Stimulated activated CD4-positive, alpha-beta T cell treated with anti-CD3 and anti-CD28 coated beads, TNF-alpha, amount 100 ng/mL, for 4 hours (primary cell): Measurements from ENCODE around the gene GNAI2.
"Not testable (repeated sequence)": the region's sequence is repeated elsewhere in the genome, so short reads cannot be mapped to it uniquely, and the experiment has no call there.

Source experiments
- DNase-seq, 3 experiments: peaks; one replicate each; pipeline ENCODE4 v3.0.0-alpha.2; 2020; ENCODE audit warnings: low read depth in 3 of 3

Gene GNAI2

GRCh38 chr3:50264383-50264963, 28.5 kb downstream of the GNAI2 start:
- no peak for DNase-seq

GRCh38 chr3:50264964-50265485, 29.0 kb downstream of the GNAI2 start:
- DNase-seq, result no peak

- DNase-seq, result no peak
Observed at GRCh38 chr3:50265571-50265970, 29.6 kb downstream of the GNAI2 start.

- no peak for DNase-seq
Observed at GRCh38 chr3:50266017-50266416, 30.0 kb downstream of the GNAI2 start.

GRCh38 chr3:50266836-50267235, 30.8 kb downstream of the GNAI2 start:
- no peak for DNase-seq

- DNase-seq, result no peak
Observed at GRCh38 chr3:50267280-50267913, 31.4 kb downstream of the GNAI2 start.

- no peak for DNase-seq
Observed at GRCh38 chr3:50268276-50268675, 32.3 kb downstream of the GNAI2 start.

- DNase-seq, result no peak
Observed at GRCh38 chr3:50268703-50269451, 32.9 kb downstream of the GNAI2 start, which contains the start of gene SEMA3B. Gene SEMA3B (plus strand): TSS chr3:50269147. CDS start chr3:50269241, 94 bp downstream.

- no peak for DNase-seq
Observed at GRCh38 chr3:50269460-50269859, 33.5 kb downstream of the GNAI2 start.

- DNase-seq, result no peak
Observed at GRCh38 chr3:50269977-50270413, 34.0 kb downstream of the GNAI2 start.

GRCh38 chr3:50270422-50271224, 34.6 kb downstream of the GNAI2 start:
- no peak for DNase-seq

GRCh38 chr3:50271314-50271936, 35.4 kb downstream of the GNAI2 start:
- no peak for DNase-seq

GRCh38 chr3:50272538-50272910, 36.5 kb downstream of the GNAI2 start:
- not testable (repeated sequence) for DNase-seq

- peak; percentile 72 to 86 (median 74) for DNase-seq
Observed at GRCh38 chr3:50272911-50273688, 37.1 kb downstream of the GNAI2 start.

- DNase-seq, result no peak
Observed at GRCh38 chr3:50273689-50274065, 37.7 kb downstream of the GNAI2 start.

GRCh38 chr3:50274371-50275104, 38.5 kb downstream of the GNAI2 start:
- peak; percentile 40 to 55 (median 54) for DNase-seq

GRCh38 chr3:50275141-50275995, 39.4 kb downstream of the GNAI2 start:
- no peak for DNase-seq

GRCh38 chr3:50275996-50276761, 40.2 kb downstream of the GNAI2 start:
- DNase-seq, result no peak
